SHP77 treated with DMSO at 0.1 percent for 48 hours (cell line): ENCODE results near the gene SCCPDH.
A peak's percentile ranks its signal among the peaks of the same experiment; 100 is the strongest.
"Not testable (repeated sequence)": the region's sequence is repeated elsewhere in the genome, so short reads cannot be mapped to it uniquely, and the experiment has no call there.

Experiments used
- DNase-seq: peaks from one replicate; lab custom pipeline; 2025; lab: John Stamatoyannopoulos, UW

The SCCPDH gene

GRCh38 chr1:246724016-246724730 is at the start of gene SCCPDH:
SCCPDH (plus strand) TSS chr1:246724409; CDS start chr1:246724423, 14 bp downstream.
- DNase-seq, result peak; percentile 26

- no peak for DNase-seq
Observed at GRCh38 chr1:246677842-246678241, 46.4 kb upstream of the SCCPDH start.

- no peak for DNase-seq
Observed at GRCh38 chr1:246678816-246679793, 45.1 kb upstream of the SCCPDH start.

- no peak for DNase-seq
Observed at GRCh38 chr1:246679794-246680177, 44.4 kb upstream of the SCCPDH start.

- no peak for DNase-seq
Observed at GRCh38 chr1:246680190-246680589, 44.0 kb upstream of the SCCPDH start.

GRCh38 chr1:246680696-246681130 is 43.5 kb upstream of the SCCPDH start:
- DNase-seq, result no peak

- DNase-seq, result no peak
Observed at GRCh38 chr1:246681900-246682895, 42.0 kb upstream of the SCCPDH start.

- no peak for DNase-seq
Observed at GRCh38 chr1:246683521-246683920, 40.7 kb upstream of the SCCPDH start.

GRCh38 chr1:246687002-246687401 is 37.2 kb upstream of the SCCPDH start:
- no peak for DNase-seq

GRCh38 chr1:246689409-246690008 is 34.7 kb upstream of the SCCPDH start:
- DNase-seq, result peak; percentile 36

GRCh38 chr1:246690100-246690499 is 34.1 kb upstream of the SCCPDH start:
- DNase-seq, result no peak

GRCh38 chr1:246691622-246692495 is 32.4 kb upstream of the SCCPDH start:
- DNase-seq, result no peak

GRCh38 chr1:246694213-246694895 is 29.9 kb upstream of the SCCPDH start:
- DNase-seq, result not testable (repeated sequence)

- no peak for DNase-seq
Observed at GRCh38 chr1:246695136-246695535, 29.1 kb upstream of the SCCPDH start.

GRCh38 chr1:246695666-246696065 is 28.5 kb upstream of the SCCPDH start:
- DNase-seq, result no peak

GRCh38 chr1:246698466-246699094 is 25.6 kb upstream of the SCCPDH start:
- DNase-seq, result no peak

GRCh38 chr1:246699095-246699735 is 25.0 kb upstream of the SCCPDH start:
- DNase-seq, result peak; percentile 93

- DNase-seq, result no peak
Observed at GRCh38 chr1:246703581-246703980, 20.6 kb upstream of the SCCPDH start.

GRCh38 chr1:246705368-246705767 is 18.8 kb upstream of the SCCPDH start:
- DNase-seq, result no peak
